K562 (cell line): ENCODE data around the gene VARS1. TPM values are rescaled to one million over a fixed set of nuclear protein-coding genes. Genes with fewer than 3 reads are reported as not detected.
A peak's percentile ranks its signal among the peaks of the same experiment; 100 is the strongest.

Experiments used
- CBX3 ChIP-seq, 2 experiments: IDR thresholded peaks; 1 replicate in 1 of 2; 2 replicates in 1 of 2; pipeline ENCODE4 v1.6.1; 2012; ENCODE audit warnings: inconsistent platforms in 2 of 2, low read length in 2 of 2, borderline replicate concordance in 1 of 2, control low read depth in 1 of 2
- CC2D1A ChIP-seq: fragments of 450-650 bp; IDR thresholded peaks from 2 replicates; pipeline ENCODE4 v1.6.1; 2017; ENCODE audit warnings: mild to moderate bottlenecking
- CEBPG ChIP-seq, 3 experiments: fragments of 200-800 bp in 1 of 3; sonication (Bioruptor generic) in 1 of 3; sonication (generic) in 1 of 3; formaldehyde crosslinking in 1 of 3; IDR thresholded peaks in 2 of 3; conservative IDR thresholded peaks in 1 of 3; 2 replicates each; pipeline versions ENCODE4 v1.6.1 to v1.8.0; 2016 to 2022; ENCODE audit warnings: missing compliant biosample characterization in 2 of 3, missing genetic modification characterization in 2 of 3, mild to moderate bottlenecking in 1 of 3, missing genetic modification reagents in 1 of 3
- CREB1 ChIP-seq, 2 experiments: sonication (generic) in 1 of 2; formaldehyde crosslinking in 1 of 2; IDR thresholded peaks; 2 replicates each; pipeline versions ENCODE4 v1.6.1 to v1.8.0; 2012 to 2022; ENCODE audit warnings: inconsistent platforms in 1 of 2, mild to moderate bottlenecking in 1 of 2, missing genetic modification reagents in 1 of 2, moderate library complexity in 1 of 2
- CTBP1 ChIP-seq: fragments of 450-650 bp; IDR thresholded peaks from 2 replicates; pipeline ENCODE4 v1.6.1; 2016; ENCODE audit warnings: borderline replicate concordance
- HDGF ChIP-seq: fragments of 450-650 bp; IDR thresholded peaks from 2 replicates; pipeline ENCODE4 v1.6.1; 2016
- MCM7 ChIP-seq, 2 experiments: fragments of 450-650 bp; IDR thresholded peaks; 2 replicates each; pipeline ENCODE4 v1.6.1; 2016 to 2018
- MYNN ChIP-seq, 2 experiments: sonication (generic); formaldehyde crosslinking in 1 of 2; IDR thresholded peaks; 2 replicates each; pipeline versions ENCODE4 v1.5.0 to v1.6.1; 2016 to 2020; ENCODE audit warnings: antibody characterized with exemption in 1 of 2, missing genetic modification reagents in 1 of 2
- NCOA2 ChIP-seq, 2 experiments: fragments of 450-650 bp; IDR thresholded peaks; 2 replicates each; pipeline ENCODE4 v1.6.1; 2018; ENCODE audit warnings: mild to moderate bottlenecking in 2 of 2, moderate library complexity in 1 of 2; ENCODE audit not compliant: partially characterized antibody in 2 of 2
- NFE2 ChIP-seq: IDR thresholded peaks from 2 replicates; pipeline ENCODE4 v1.6.1; 2014; ENCODE audit warnings: antibody characterized with exemption, low read depth
- POLR3A ChIP-seq: IDR thresholded peaks from 2 replicates; pipeline ENCODE4 v1.6.1; 2011; ENCODE audit warnings: borderline replicate concordance, mild to moderate bottlenecking, moderate library complexity; ENCODE audit not compliant: insufficient read length, insufficient read depth; ENCODE audit errors: extremely low read depth
- SP1 ChIP-seq: sonication (generic); formaldehyde crosslinking; IDR thresholded peaks from 2 replicates; pipeline ENCODE4 v1.8.1; 2022; ENCODE audit warnings: mild to moderate bottlenecking, missing genetic modification reagents
- TBP ChIP-seq: optimal IDR thresholded peaks from 2 replicates; pipeline ENCODE3; 2011; ENCODE audit warnings: low read depth, low read length, improper control_type of control experiment
- TGIF2 ChIP-seq: sonication (generic); formaldehyde crosslinking; IDR thresholded peaks from 2 replicates; pipeline ENCODE4 v1.8.1; 2022; ENCODE audit warnings: mild to moderate bottlenecking, missing genetic modification reagents, moderate library complexity
- ZNF184 ChIP-seq: sonication (generic); formaldehyde crosslinking; IDR thresholded peaks from 2 replicates; pipeline ENCODE4 v1.5.0; 2020; ENCODE audit warnings: missing genetic modification reagents
- polyA plus RNA-seq, 8 experiments: library from polyadenylated mRNA; depleted of rRNA in 4 of 8; stranded (reverse) in 5 of 8; unstranded in 3 of 8; fragments of >200 nt; fragmentation: Nextera tagmentation in 2 of 8; fragmentation: Illumina TruSeq in 1 of 8; extraction: Ambion mirVana in 2 of 8; extraction: Trizol in 1 of 8; gene quantifications; 2 replicates each; pipeline versions ENCODE4 v1.2.1 to v1.2.3, GENCODE V29; 2011 to 2014; ENCODE audit warnings: inconsistent platforms in 1 of 8, missing spikeins in 1 of 8
- total RNA-seq, 7 experiments: library from RNA; depleted of rRNA in 6 of 7; stranded (reverse); fragments of >200 nt in 6 of 7; fragmentation: Illumina TruSeq in 2 of 7; extraction: Trizol in 2 of 7; gene quantifications; 2 replicates each; pipeline versions ENCODE4 v1.2.1 to v1.2.3, GENCODE V29; 2011 to 2021; ENCODE audit warnings: low replicate concordance in 1 of 7
- TF ChIP-seq, protein P1 (sequence below), 3 experiments: fragments of 200-800 bp in 1 of 3; fragments of 250-450 bp in 1 of 3; fragments of 450-650 bp in 1 of 3; sonication (Bioruptor Pico) in 1 of 3; sonication (Bioruptor generic) in 1 of 3; formaldehyde crosslinking in 1 of 3; IDR thresholded peaks; 2 replicates each; pipeline versions ENCODE4 v1.6.1 to v1.8.0; 2016 to 2022; ENCODE audit warnings: mild to moderate bottlenecking in 2 of 3, missing genetic modification characterization in 2 of 3, missing compliant biosample characterization in 1 of 3, moderate library complexity in 1 of 3
- TF ChIP-seq, protein P2 (sequence below): fragments of 250-450 bp; sonication (Bioruptor Pico); IDR thresholded peaks from 2 replicates; pipeline ENCODE4 v1.8.0; 2021; ENCODE audit warnings: borderline replicate concordance, mild to moderate bottlenecking, moderate library complexity; ENCODE audit not compliant: poor library complexity, severe bottlenecking
- TF ChIP-seq, protein P3 (sequence below): IDR thresholded peaks from 2 replicates; pipeline ENCODE4 v1.6.1; 2011; ENCODE audit not compliant: insufficient read length; ENCODE audit errors: extremely low read depth
- TF ChIP-seq, protein P4 (sequence below): sonication (generic); formaldehyde crosslinking; IDR thresholded peaks from 2 replicates; pipeline ENCODE4 v1.8.0; 2023; ENCODE audit warnings: mild to moderate bottlenecking, missing genetic modification reagents

Gene VARS1
- total and polyA plus RNA-seq, 9 of the 15 experiments (the other 6 are each of a cell fraction or from before 2014, with no cell fraction given): 2.9 to 488 (median 130) TPM

DNA sequence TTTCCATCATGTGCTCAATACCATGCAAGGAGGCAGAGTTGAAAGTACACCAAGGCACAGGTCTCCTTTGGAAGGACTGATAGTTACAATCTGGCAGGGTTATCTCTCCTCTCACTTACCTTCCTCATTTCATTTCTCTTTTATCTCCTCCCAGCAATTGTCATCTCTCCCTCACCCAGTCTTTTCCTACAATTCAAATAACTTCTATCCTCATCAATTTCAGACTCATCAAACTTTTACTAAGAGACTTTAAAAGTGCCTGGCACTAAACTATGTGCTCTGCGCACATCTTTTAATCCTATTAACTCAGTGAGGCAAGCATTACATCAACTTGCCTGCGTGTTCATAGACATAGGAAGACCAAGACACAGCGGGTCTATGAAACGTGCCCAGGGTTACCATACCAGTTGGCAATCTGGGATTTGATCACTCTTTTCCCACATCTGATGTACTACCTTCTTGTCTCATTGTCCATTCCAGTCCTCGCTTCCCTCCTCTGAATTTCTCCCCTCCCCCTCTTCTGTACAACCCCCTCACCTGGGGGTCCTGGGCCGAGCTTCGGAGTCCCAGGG is 1.2 kb downstream of the VARS1 start (continued):
- TF ChIP-seq CEBPG (CRISPR knock-in tag; IDR thresholded peaks at IDR 0.05) (peak; percentile 79), CEBPG (tag; conservative IDR thresholded peaks at IDR 0.05 in 1 of 2, IDR thresholded peaks at IDR 0.05 in 1 of 2) (peak in 1 of 2 experiments; percentile 77; a peak in 2 of 4 replicates), POLR3A (no peak), MYNN (IDR thresholded peaks at IDR 0.05) (no peak), MYNN (CRISPR knock-in tag; IDR thresholded peaks at IDR 0.05) (no peak), CBX3 (IDR thresholded peaks at IDR 0.05; ENCODE audit: borderline replicate concordance in 1 of 2, low read length in 2 of 2) (no peak; a peak in 1 of 3 replicates), CTBP1 (peak; percentile 89), CC2D1A (peak; percentile 54), SP1 (no peak; the same call in 1 of the 2 replicates), MCM7 (IDR thresholded peaks at IDR 0.05) (no peak), TGIF2 (no peak), TBP (peak; percentile 42), NCOA2 (IDR thresholded peaks at IDR 0.05; ENCODE audit: partially characterized antibody in 2 of 2) (no peak), NFE2 (no peak), HDGF (no peak), ZNF184 (CRISPR knock-in tag) (no peak), CREB1 (IDR thresholded peaks at IDR 0.05) (no peak), CREB1 (CRISPR knock-in tag; IDR thresholded peaks at IDR 0.05) (no peak)
- TF ChIP-seq, protein P1, sequence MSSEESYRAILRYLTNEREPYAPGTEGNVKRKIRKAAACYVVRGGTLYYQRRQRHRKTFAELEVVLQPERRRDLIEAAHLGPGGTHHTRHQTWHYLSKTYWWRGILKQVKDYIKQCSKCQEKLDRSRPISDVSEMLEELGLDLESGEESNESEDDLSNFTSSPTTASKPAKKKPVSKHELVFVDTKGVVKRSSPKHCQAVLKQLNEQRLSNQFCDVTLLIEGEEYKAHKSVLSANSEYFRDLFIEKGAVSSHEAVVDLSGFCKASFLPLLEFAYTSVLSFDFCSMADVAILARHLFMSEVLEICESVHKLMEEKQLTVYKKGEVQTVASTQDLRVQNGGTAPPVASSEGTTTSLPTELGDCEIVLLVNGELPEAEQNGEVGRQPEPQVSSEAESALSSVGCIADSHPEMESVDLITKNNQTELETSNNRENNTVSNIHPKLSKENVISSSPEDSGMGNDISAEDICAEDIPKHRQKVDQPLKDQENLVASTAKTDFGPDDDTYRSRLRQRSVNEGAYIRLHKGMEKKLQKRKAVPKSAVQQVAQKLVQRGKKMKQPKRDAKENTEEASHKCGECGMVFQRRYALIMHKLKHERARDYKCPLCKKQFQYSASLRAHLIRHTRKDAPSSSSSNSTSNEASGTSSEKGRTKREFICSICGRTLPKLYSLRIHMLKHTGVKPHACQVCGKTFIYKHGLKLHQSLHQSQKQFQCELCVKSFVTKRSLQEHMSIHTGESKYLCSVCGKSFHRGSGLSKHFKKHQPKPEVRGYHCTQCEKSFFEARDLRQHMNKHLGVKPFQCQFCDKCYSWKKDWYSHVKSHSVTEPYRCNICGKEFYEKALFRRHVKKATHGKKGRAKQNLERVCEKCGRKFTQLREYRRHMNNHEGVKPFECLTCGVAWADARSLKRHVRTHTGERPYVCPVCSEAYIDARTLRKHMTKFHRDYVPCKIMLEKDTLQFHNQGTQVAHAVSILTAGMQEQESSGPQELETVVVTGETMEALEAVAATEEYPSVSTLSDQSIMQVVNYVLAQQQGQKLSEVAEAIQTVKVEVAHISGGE (CRISPR knock-in tag; IDR thresholded peaks at IDR 0.05): no peak
- TF ChIP-seq, protein P2, sequence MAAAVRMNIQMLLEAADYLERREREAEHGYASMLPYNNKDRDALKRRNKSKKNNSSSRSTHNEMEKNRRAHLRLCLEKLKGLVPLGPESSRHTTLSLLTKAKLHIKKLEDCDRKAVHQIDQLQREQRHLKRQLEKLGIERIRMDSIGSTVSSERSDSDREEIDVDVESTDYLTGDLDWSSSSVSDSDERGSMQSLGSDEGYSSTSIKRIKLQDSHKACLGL (CRISPR knock-in tag): no peak
- TF ChIP-seq, protein P3, sequence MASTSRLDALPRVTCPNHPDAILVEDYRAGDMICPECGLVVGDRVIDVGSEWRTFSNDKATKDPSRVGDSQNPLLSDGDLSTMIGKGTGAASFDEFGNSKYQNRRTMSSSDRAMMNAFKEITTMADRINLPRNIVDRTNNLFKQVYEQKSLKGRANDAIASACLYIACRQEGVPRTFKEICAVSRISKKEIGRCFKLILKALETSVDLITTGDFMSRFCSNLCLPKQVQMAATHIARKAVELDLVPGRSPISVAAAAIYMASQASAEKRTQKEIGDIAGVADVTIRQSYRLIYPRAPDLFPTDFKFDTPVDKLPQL: no peak
- TF ChIP-seq, protein P4, sequence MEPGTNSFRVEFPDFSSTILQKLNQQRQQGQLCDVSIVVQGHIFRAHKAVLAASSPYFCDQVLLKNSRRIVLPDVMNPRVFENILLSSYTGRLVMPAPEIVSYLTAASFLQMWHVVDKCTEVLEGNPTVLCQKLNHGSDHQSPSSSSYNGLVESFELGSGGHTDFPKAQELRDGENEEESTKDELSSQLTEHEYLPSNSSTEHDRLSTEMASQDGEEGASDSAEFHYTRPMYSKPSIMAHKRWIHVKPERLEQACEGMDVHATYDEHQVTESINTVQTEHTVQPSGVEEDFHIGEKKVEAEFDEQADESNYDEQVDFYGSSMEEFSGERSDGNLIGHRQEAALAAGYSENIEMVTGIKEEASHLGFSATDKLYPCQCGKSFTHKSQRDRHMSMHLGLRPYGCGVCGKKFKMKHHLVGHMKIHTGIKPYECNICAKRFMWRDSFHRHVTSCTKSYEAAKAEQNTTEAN: no peak
